K562 (cell line): Measurements from ENCODE around the gene SV2C.

Experiments
- ELF1 ChIP-seq: fragments of 200-800 bp; sonication (Bioruptor generic); IDR thresholded peaks from 2 replicates; pipeline ENCODE4 v1.6.1; 2016; ENCODE audit warnings: missing genetic modification characterization, missing compliant biosample characterization
- EP300 ChIP-seq: IDR thresholded peaks from 2 replicates; pipeline ENCODE4 v1.6.1; 2012; ENCODE audit warnings: low read length, improper control_type of control experiment
- FOSL1 ChIP-seq: fragments of 200-800 bp; sonication (Bioruptor generic); conservative IDR thresholded peaks from 2 replicates; pipeline ENCODE4 v1.6.1; 2016; ENCODE audit warnings: missing genetic modification characterization, missing compliant biosample characterization
- GATAD2B ChIP-seq: fragments of 450-650 bp; IDR thresholded peaks from 2 replicates; pipeline ENCODE4 v1.6.1; 2017; ENCODE audit warnings: mild to moderate bottlenecking, borderline replicate concordance
- HCFC1 ChIP-seq: IDR thresholded peaks from 2 replicates; pipeline ENCODE4 v1.6.1; 2012; ENCODE audit warnings: low read depth, low read length, improper control_type of control experiment
- HMGXB4 ChIP-seq: sonication (generic); formaldehyde crosslinking; IDR thresholded peaks from 2 replicates; pipeline ENCODE4 v1.8.1; 2023; ENCODE audit warnings: mild to moderate bottlenecking, missing genetic modification reagents
- HNRNPH1 ChIP-seq: fragments of 200-400 bp; formaldehyde crosslinking; optimal IDR thresholded peaks from 2 replicates; pipeline ENCODE3; 2017; ENCODE audit warnings: low read depth, mild to moderate bottlenecking, low read length, moderate library complexity
- RAD51 ChIP-seq: fragments of 450-650 bp; IDR thresholded peaks from 2 replicates; pipeline ENCODE4 v1.7.1; 2016; ENCODE audit warnings: low read depth, mild to moderate bottlenecking, borderline replicate concordance
- SP1 ChIP-seq: sonication (generic); formaldehyde crosslinking; IDR thresholded peaks from 2 replicates; pipeline ENCODE4 v1.8.1; 2022; ENCODE audit warnings: mild to moderate bottlenecking, missing genetic modification reagents
- TARDBP ChIP-seq: fragments of 450-650 bp; IDR thresholded peaks from 2 replicates; pipeline ENCODE4 v1.6.1; 2016
- ZNF324 ChIP-seq: fragments of 250-450 bp; sonication (Bioruptor Pico); IDR thresholded peaks from 2 replicates; pipeline ENCODE4 v1.4.0; 2020; ENCODE audit warnings: mild to moderate bottlenecking
- TF ChIP-seq, protein P1 (sequence below): sonication (generic); formaldehyde crosslinking; IDR thresholded peaks from 2 replicates; pipeline ENCODE4 v1.8.1; 2022; ENCODE audit warnings: missing genetic modification reagents

GRCh38 chr5:76113103-76113502 is 29.9 kb downstream of the SV2C start:
- TF ChIP-seq, protein P1, sequence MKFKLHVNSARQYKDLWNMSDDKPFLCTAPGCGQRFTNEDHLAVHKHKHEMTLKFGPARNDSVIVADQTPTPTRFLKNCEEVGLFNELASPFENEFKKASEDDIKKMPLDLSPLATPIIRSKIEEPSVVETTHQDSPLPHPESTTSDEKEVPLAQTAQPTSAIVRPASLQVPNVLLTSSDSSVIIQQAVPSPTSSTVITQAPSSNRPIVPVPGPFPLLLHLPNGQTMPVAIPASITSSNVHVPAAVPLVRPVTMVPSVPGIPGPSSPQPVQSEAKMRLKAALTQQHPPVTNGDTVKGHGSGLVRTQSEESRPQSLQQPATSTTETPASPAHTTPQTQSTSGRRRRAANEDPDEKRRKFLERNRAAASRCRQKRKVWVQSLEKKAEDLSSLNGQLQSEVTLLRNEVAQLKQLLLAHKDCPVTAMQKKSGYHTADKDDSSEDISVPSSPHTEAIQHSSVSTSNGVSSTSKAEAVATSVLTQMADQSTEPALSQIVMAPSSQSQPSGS (CRISPR knock-in tag), result no peak
- TF ChIP-seq ELF1 (tag) (no peak), RAD51 (no peak), EP300 (no peak), SP1 (CRISPR knock-in tag) (no peak), TARDBP (no peak), ZNF324 (CRISPR knock-in tag) (no peak), HNRNPH1 (no peak), FOSL1 (no peak), GATAD2B (no peak), HMGXB4 (CRISPR knock-in tag) (no peak), HCFC1 (no peak)
